CD4-positive, alpha-beta T cell treated with Interleukin-4 for 4 hours (primary cell): Measurements from ENCODE around the gene ZNF500.
A peak's percentile ranks its signal among the peaks of the same experiment; 100 is the strongest.
"Not testable (repeated sequence)": the region's sequence is repeated elsewhere in the genome, so short reads cannot be mapped to it uniquely, and the experiment has no call there.

Experiments used
- DNase-seq: peaks from one replicate; pipeline ENCODE4 v3.0.0-alpha.2; 2020

Gene ZNF500

GRCh38 chr16:4738370-4738769, 28.6 kb downstream of the ZNF500 start:
- DNase-seq, result not testable (repeated sequence)

DNA sequence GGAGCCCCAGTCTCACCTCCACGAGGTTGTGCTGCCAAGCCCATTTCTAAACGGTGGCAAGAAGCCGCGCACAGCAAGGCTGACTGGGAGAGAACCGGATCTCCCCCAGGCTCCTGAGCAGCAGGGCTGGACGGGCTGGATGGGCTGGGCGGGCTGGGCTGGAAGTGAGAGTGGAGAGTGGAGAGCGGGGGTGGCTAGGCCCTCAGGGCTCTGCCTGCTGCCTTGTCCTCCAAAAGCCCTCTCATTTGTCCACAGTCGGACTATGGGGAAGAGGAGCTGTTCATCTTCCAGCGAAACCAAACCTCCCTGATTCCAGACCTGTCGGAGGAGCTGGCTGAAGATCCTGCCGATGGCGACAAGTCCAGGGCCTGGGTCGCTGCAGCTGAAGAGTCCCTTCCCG, 29.4 kb downstream of the ZNF500 start:
- DNase-seq, result no peak

DNA sequence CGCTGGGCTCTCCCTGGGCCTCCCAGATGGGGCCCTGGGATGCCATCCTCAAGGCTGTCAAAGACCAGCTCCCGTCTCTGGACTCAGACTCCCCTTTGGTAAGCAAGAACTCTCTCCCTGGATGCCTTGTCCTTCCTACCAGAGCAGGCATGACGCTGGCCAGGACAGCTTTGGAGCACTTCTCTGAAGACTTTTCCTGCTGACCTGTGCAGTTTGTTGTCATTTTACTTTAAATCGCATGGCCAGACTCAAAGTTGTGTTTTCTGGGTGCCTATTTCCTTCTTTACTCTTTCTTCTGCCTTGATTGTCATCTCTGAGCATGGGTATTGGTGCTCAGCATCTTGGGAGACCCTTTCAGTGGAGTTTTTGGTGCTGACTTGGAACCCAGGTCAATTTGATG, 30.4 kb downstream of the ZNF500 start:
- DNase-seq, result no peak

DNA sequence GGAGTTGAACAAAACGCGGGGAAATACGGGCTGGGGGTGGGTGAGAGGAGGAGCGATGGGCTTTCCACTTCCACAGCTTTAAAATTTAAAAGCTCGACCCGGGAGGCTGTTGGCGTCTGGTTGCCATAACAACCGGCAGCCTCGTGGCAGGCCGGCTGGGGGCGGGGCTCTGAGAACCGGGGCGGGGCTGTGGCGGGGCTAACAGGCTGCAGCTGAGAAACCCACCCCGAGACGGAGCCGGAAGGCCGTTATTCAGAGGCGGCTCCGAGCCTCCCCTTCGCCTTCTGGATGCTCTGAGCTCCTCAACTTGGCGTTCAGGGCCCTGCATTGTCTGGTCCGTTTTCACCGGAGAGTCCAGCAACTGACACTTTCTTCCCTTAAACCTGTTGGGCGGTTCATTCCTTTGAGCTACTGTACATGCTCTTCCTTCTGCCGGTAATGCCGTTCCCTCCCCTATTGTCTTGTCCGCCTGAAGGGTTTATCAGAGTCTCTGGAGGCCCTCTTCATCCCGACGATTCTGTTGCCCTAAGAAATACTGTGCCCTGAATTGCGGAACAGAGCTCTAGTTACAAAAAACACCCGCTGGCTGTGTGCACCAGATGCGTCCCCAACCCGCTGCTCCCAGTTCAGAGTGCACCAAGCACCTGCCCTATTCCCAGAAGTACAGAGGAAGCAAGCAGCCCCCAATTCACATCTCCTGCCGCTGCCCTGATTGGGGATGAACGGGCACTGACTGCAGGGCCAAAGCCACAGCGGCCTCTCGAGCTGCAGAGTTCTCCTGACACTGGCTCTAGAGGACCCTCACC, 32.0 kb downstream of the ZNF500 start:
- peak; percentile 91 for DNase-seq

GRCh38 chr16:4734063-4734729, 32.8 kb downstream of the ZNF500 start, which contains the start of the genes ANKS3 and DNAAF8:
TSS of gene ANKS3 (minus strand) at chr16:4734271. CDS start at chr16:4730149, 4,122 bp downstream.
TSS of gene DNAAF8 (plus strand) at chr16:4734537. CDS start at chr16:4736515, 1,978 bp downstream.
- peak; percentile 73 for DNase-seq

- peak; percentile 0 for DNase-seq
These were observed 33.3 kb downstream of the ZNF500 start for GRCh38 chr16:4733747-4734062.

- no peak for DNase-seq
These were observed 33.7 kb downstream of the ZNF500 start for GRCh38 chr16:4733211-4733742.

DNA sequence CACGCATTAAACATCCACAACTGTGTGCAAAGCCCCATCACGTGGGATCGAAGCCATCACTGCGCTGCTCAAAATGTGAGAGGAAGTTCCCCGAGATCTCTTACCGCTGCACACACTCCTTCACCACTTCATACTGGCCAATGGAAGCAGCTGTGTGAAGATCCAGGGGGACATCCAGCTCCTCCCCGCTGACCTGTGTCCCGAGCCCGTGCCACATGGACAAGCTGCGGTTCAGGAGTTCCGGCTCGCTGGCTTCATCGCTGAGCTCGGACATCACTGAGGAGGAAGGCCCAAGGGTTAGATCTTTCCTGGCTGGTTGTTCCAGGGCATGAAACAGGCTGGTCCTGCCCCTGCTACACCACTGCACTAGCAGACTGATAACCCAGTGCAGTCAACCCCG, 37.1 kb downstream of the ZNF500 start:
- DNase-seq, result no peak

- no peak for DNase-seq
These were observed 38.3 kb downstream of the ZNF500 start for GRCh38 chr16:4728676-4729075.

- DNase-seq, result no peak
These were observed 40.3 kb downstream of the ZNF500 start for GRCh38 chr16:4726616-4727015.

GRCh38 chr16:4724661-4725270, 42.2 kb downstream of the ZNF500 start:
- DNase-seq, result no peak

- DNase-seq, result no peak
These were observed 43.7 kb downstream of the ZNF500 start for GRCh38 chr16:4723071-4723767.

- DNase-seq, result no peak
These were observed 48.5 kb downstream of the ZNF500 start for GRCh38 chr16:4718466-4718865.

DNA sequence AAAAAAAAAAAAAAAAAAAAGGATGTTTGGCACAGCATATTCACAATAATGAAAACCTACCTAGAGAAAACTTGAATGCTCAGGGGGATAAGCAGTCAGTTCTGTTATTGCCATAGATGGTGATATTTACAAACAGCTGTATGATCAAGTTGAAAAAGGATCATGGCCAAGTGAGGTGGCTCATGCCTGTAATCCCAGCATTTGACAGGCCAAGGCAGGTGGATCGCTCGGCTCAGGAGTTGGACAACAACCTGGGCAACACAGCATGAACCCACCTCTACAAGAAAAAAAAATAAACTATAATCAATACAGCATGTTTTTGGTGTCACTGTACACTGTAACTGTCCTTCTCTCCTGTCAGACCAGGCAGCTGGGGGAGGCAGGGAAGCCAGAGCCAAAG, 52.0 kb downstream of the ZNF500 start:
- DNase-seq, result no peak

DNA sequence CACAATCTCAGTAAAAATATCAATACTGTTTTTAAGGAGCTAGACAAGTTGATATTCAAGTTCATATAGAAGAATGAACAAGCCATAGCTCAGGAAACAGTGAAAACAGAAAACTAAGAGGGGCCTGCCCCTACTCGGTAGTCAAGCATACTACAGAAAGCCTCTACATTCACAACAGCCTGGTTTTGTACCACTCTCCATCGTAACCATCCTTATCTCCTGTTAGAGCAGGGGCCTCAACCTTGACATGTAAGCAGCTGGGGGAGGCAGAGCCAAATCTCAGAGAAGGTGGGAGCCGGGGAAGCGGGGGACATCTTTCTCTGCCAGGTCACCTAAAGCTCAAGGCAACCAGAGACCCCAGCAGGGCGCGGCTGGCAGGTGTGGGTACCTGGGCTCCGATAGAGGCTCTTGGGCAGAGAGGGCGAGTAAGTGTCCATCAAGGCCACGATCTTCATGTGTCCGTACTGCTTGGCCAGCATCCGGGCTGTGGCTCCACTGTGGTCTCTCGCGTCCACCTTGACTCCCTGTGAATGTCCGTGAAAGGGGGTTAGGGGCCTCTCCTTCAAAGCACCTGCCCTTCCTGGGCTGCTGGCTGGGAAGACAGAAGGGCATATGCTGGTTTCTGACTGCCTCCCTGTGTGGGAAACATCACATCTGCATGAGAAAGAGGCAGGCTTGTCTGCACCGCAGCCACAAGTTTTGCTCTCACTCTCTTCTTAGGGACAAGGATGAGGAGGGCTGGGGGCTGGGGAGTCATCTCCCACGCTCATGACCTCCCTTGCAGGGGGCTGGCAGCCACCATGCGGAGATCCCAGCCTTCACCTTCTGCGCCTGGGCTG, 53.1 kb downstream of the ZNF500 start:
- no peak for DNase-seq

DNA sequence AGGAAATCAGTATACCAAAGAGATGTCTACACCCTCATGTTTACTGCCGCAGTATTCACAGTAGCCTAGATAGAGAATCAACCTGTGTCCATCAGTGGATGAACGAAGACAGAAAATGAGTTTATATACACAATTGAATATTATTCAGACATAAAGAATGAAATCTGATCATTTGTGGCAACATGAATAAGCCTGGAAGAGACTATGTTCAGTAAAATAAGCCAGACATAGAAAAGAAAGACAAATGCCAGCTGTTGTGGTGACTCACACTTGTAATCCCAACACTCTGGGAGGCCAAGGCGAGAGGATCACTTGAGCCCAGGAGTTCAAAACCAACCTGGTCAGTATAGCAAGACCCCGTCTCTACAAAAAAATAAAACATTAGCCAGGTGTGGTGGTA, 57.5 kb downstream of the ZNF500 start:
- DNase-seq, result no peak

- no peak for DNase-seq
These were observed 60.1 kb downstream of the ZNF500 start for GRCh38 chr16:4706871-4707270.

DNA sequence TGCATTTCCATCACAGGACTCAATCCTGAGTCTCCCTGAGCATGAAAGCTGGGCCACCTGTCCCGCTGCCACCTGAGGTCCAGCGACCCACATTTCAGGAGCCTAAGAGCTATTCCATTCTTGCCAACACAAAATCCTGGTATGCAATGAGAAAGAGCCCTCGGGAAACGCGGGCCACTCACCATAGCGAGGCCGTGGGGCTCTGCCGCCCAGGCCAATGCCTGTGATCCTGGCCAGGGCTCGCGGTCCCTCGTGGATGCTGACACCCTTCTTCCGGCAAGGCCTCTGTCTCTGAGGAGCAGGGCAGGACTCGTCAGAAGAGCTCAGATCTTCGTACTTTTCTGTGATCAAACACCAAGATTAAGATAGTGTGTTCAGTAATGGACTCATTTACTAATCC, 62.0 kb downstream of the ZNF500 start:
- no peak for DNase-seq

GRCh38 chr16:4704491-4704890, 62.5 kb downstream of the ZNF500 start:
- DNase-seq, result no peak

GRCh38 chr16:4703906-4704305, 63.1 kb downstream of the ZNF500 start:
- no peak for DNase-seq

- DNase-seq, result no peak
These were observed 64.5 kb downstream of the ZNF500 start for GRCh38 chr16:4702466-4702808.

DNA sequence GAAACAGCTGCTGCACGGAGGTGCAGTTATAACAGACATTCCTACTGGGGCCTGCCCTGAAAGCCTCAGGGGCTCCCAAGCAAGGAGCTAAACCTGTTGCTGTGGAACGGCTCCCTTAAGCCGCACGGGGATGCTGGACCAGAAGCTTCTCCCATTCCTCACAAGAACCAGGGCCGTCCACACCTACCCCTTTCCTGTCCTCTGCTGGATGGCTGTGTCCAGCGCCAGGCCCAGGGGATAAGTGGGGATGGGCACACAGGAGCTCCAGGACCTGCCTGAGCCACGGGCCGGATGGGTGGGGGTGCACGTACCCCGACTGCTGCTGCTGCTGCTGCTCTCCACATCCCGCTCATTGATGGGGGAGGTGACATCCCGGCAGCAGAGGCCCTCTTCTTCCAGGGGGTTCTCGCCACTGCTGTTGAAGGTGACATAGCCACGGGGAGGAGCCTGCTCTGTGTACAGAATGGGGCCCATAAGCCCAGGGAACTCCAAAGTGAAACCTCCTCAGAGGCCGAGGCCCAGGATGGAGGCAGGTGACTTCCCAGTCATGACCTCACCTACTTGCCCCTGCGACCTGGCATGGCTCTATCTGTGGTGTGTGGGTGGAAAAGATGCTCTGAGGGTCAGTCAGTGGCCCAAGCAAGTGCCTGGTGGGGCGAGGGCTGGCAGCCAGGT, 65.0 kb downstream of the ZNF500 start:
- no peak for DNase-seq
